Hypothalamus (tissue), 51 donors: ENCODE results near the gene PLB1.
"Not testable (repeated sequence)": the region's sequence is repeated elsewhere in the genome, so short reads cannot be mapped to it uniquely, and the experiment has no call there.

Experiments
- DNase-seq, 51 donors: peaks; one replicate each; lab custom pipeline; 2025; lab: John Stamatoyannopoulos, UW

PLB1 gene

DNA sequence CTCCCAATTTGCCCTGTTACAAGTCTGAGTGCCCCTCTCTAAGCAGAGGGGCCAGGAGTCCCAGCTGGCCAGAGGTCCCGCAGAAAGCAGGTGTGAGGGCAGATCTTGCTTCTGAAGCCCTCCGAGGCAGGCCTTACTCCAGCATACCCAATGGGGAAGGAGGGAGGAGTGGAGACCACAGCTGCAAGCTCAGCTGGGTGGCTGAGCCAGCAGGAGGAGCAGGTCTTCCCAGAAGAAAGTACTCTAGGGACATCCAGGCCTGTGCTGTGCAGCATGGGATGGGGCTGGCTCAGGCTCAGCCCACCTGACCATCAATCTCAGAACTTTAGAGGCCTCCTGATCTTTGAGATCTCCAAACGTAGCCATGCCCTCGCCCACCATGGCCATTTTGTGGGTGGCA is 31.3 kb downstream of the PLB1 start:
- no peak for DNase-seq

- no peak for DNase-seq
Measured at GRCh38 chr2:28528206-28528605, 32.3 kb downstream of the PLB1 start.

GRCh38 chr2:28530782-28531181 is 34.9 kb downstream of the PLB1 start:
- DNase-seq, result no peak

GRCh38 chr2:28532399-28532798 is 36.5 kb downstream of the PLB1 start:
- no peak for DNase-seq

DNA sequence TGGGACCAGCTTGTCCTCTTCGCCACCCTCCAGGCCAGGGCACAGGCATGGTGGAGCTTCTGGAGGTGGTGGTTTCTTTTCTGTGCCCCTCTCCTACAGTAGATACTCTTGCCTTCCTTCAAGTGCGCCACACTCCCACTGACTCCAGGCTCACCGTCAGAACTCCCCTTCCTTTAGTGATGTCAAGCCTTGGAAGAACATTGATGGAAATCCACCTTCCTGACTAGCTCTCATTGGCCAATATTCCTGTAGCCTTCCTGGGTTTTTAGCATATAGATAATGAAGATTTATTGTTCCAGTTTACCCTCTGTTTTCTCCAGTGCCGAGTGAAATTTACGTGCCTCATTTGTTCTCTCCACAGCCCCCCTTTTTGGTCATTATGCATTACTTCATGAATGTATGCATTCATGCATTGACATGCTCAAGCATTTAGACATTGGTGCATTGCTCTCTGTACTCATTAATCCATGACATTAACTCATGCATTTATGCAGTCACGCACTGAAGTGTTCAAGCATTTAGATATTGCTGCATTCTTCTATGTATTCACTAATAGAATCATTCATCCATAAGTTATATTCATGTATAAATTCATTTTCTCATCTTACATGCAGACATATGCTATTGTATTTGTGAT is 37.3 kb downstream of the PLB1 start:
- DNase-seq, result no peak

- no peak for DNase-seq
Measured at GRCh38 chr2:28534817-28535216, 39.0 kb downstream of the PLB1 start.

- no peak for DNase-seq
Measured at GRCh38 chr2:28538134-28538533, 42.3 kb downstream of the PLB1 start.

- DNase-seq, result peak in 1 of 51 donors; percentile 27
Measured at GRCh38 chr2:28538652-28539051, 42.8 kb downstream of the PLB1 start.

- peak in 32 of 51 donors; percentile 4 to 77 (median 36) for DNase-seq
Measured at GRCh38 chr2:28539118-28539541, 43.3 kb downstream of the PLB1 start.

DNA sequence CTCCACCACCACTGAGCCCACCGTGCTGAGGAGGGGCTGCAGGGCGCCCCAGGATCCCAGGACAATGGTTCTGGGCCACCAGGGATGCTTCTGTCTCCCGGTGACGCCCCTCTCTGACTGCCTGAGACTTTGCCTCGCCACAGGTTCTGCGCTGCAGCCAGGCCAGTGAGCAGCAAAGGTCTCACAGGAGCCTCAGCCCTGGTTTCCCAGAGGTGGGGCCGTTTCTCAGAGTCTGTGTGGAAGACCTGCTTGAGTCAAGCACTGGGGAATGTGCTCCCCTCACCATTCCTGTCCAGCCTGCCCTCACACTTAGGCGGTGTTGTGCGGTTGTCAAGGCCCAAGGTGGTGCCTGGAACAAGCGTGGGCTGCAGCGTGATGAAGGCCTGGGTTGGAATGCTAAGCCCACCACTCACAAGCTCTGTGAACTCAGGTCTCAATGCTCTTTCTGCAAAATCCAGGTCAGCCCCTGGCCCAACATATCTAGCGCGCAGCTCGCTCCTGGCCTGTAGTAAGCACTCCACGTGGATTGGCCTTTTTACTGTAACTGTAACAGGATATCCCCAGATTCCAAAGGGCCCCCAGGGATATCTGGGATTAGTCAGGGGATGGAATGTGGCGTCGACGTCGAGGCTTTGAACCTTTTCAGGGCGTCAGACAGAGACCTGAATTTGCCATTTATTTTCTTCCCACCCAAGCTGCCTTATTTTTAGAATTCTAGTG is 47.6 kb downstream of the PLB1 start:
- no peak for DNase-seq

DNA sequence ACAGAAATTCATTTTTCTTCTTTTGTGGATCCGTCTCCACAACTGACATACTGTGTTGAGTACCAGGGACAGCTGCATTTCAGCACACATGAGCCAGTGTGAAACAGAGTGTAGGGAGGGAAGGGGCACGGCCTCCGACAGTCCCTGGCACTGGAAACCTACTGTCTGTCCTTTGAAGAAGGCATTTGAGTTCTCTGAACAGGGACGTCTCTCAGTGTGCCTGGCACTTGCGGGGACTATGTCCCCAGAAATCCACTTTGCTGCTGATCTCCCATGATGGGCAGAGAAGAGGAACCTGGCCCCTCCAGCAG is 48.1 kb downstream of the PLB1 start:
- DNase-seq, result no peak

DNA sequence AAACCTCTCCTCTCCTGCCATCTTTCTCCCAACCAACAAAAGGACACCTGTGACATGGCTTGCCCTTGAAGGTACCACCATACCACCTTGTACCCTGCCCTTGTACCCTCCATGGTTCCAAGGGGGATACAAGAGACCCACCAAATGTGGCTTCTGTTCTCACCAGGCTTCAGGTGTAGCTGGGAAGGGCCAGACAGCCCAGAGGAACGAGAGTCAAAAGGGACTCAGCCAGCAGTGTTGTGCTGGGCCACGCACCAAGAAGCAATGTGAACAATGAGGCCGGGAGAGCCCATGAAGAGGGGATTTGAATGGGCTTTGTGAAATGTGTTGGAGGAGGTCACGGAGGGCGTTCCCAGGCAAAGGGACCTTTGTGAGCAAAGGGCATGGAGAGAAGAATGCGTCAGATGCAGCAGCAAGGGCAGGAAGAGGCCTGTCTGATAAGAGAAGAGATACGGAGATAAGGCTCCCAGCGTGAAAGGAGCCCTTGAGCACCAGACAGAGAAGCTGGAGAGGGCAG is 48.6 kb downstream of the PLB1 start:
- no peak for DNase-seq

DNA sequence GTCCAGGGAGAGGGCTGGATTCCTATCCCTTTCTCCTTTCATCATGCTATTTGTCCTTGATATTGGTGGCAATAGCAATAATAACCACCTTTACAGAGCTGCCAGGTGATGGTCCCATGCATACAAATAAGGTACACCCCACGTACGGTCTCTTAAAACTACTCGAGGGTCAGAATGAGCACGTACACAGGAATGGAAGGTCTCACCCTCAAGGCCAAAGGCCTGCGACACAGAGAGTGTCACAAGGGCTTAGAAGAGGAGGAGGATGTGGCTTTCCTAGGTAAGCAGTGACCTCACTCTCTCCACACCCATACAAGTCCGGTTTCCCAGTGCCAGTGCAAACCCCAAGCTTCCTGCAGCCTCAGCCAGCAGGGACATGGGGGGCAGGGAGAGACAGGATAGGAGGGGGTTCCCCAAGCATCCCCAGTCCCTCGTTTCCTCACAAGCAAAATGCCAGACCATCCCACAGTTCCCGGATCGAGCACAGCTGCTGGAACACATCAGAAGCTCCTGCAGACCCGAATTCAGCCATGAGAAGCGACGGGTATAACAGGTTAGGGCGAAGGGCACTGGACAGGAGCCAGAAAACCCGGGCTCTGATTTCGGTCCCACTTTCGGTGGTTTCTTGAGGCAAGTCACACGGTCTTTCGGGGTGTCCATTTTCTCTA is 49.2 kb downstream of the PLB1 start:
- no peak for DNase-seq

DNA sequence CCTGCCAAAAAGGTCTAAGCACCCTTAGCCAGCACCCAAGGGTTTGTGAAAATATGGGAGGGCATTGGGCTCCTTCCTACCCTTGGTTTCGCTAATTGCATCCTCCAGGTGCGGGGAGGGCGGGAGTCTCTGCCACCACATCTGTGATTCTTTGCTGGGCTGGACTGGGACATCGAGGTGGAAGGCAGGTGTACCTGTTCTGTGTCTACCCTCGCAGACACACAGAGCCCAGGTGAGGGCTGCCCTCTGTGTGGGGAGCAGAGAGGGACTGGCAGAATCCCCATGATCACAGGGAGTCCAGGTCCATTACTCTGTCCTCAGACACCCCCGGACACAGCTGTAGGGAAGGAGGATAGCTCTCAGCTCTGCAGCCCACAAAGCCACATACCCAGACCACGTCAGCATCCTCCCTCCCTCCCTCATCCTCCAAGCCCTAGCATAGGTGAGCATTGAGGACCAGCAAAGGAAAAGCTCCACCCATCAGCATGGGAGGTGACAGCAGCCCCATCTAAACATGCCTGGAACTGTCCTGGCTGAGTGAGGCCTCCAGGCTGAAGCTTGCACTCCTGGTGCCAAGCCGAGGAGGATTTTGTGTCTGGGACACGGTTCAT is 49.8 kb downstream of the PLB1 start:
- no peak for DNase-seq

- DNase-seq, result no peak
Measured at GRCh38 chr2:28546242-28546641, 50.4 kb downstream of the PLB1 start.

DNA sequence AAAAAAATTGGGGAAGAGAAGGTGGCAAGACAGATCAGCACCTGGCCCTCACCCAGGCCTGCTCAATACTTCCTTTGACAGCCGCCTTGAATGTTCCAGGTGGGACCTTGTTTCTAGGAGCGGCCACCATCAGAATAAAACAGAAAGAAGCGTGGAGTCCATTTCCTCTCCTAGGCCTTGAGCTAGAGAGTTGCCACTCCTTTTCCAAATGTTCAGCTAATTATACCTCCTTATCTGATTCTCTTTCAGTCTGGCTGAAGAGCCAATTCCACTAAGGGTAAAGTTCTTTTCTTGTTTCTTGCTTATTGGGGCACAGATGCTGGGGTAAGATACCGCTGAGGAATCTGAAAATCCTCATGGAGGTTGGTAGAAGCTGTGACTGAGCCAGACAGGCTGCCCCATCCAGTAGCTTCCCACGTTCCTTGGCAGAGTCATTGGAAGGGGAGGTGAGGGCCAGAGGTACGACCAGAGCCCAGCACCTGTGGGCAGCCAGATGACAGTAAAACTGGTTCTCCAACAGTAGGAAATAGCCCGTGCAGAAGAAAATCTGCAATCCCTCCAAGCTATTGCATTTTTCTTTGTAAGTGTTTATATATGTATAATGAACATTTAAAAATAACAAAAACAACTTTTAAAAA is 51.5 kb downstream of the PLB1 start:
- DNase-seq, result no peak

DNA sequence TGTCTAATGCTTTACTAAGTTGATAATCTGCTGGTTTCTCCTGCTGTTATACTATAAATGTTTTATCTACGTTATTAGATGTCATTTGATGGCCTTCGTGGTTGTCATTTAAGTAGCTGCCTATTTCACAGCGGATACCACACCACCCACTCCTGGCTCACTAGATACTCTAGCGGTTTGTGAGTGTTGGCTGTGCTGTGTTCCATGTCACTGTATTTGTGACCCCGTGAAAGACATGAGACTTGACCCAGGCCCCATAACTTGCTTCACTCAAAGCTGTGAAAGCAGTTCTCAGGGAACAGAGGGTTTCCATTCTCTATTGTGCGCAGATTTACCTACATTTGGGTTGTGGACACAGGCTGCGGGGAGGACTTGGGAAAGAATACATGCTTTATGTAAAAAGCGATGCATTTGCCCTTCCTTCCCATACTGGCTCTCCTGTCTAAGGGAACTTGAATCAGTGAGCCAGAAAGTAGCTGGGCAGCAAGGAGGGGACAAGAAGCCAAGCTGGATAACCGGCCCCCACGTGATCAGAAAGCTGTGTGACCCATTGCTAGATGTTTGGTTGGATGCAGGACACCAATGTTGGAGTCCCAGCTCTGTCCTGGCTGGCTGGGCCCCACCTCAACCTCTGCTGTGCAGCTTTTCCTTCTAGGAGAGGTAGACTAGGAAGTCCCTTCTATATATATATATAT is 52.2 kb downstream of the PLB1 start:
- no peak for DNase-seq

- DNase-seq, result not testable (repeated sequence)
Measured at GRCh38 chr2:28550345-28550744, 54.5 kb downstream of the PLB1 start.

GRCh38 chr2:28552045-28552823 is 56.4 kb downstream of the PLB1 start:
- DNase-seq, result no peak

GRCh38 chr2:28556303-28556702 is 60.4 kb downstream of the PLB1 start:
- DNase-seq, result no peak
